Left ventricle myocardium inferior (tissue), 1 donor: ENCODE results near the gene GLIPR1. TPM values are rescaled to one million over a fixed set of nuclear protein-coding genes. Genes with fewer than 3 reads are reported as not detected.

Experiments
- DNase-seq: peaks from one replicate; pipeline ENCODE4 v3.0.0-alpha.2; 2020
- H3K27ac ChIP-seq: fragments of 200-600 bp; replicated peaks from 2 replicates; pipeline ENCODE4 v1.8.0; 2021
- H3K27me3 ChIP-seq: fragments of 200-600 bp; 2 replicates; pipeline ENCODE4 v1.8.0; 2021; ENCODE audit warnings: low read depth
- H3K36me3 ChIP-seq: fragments of 200-600 bp; 2 replicates; pipeline ENCODE4 v1.8.0; 2021
- H3K4me1 ChIP-seq: fragments of 200-600 bp; 2 replicates; pipeline ENCODE4 v1.8.0; 2021
- H3K4me3 ChIP-seq: fragments of 200-600 bp; 2 replicates; pipeline ENCODE4 v1.8.0; 2021; ENCODE audit warnings: mild to moderate bottlenecking, moderate library complexity
- H3K9me3 ChIP-seq: fragments of 200-600 bp; replicated peaks from 2 replicates; pipeline ENCODE4 v1.8.0; 2021
- CTCF ChIP-seq: fragments of 200-600 bp; IDR thresholded peaks from 2 replicates; pipeline ENCODE4 v1.8.0; 2021; ENCODE audit warnings: antibody characterized with exemption, mild to moderate bottlenecking, borderline replicate concordance
- intact Hi-C: fragments of 100-400 bp; cut with micrococcal nuclease; formaldehyde crosslinking; loops from one replicate; pipeline ENCODE4 v1.11.0; 2022
- total RNA-seq: library from RNA; stranded (reverse); fragmentation: NEBNext Ultra II Directional; extraction: Animal tissue kit (Norgen Biotek cat#: 25700); gene quantifications from one replicate; pipeline ENCODE4 v1.2.1, GENCODE V29; 2021
- donor health status: DM: no; HTN: yes; CAD: no; lungs with severe emphysema.

Gene GLIPR1
- total RNA-seq, 1 donor from 2014 or later, result 7.0 TPM

- H3K36me3 ChIP-seq, result no peaks in the 10 kb centered on the region
- intact Hi-C loops, result no loop called here
Measured at GRCh38 chr12:75478116-75478794, 2.3 kb upstream of the GLIPR1 start.

GRCh38 chr12:75479963-75480461 is 543 bp upstream of the GLIPR1 start:
- peak overlapping the region; percentile 68 for H3K27ac ChIP-seq
- intact Hi-C loops, result no loop called here
- no peak for DNase-seq
- TF ChIP-seq CTCF, result no peak
- no peaks in the 10 kb centered on the region for H3K9me3 ChIP-seq
- H3K27me3 ChIP-seq, result no peaks in the 10 kb centered on the region
- no peaks in the 10 kb centered on the region for H3K36me3 ChIP-seq
- H3K4me1 ChIP-seq, result peaks cover 3% of the 10 kb centered on the region
- H3K4me3 ChIP-seq, result peak overlapping the region; percentile 60

More at GRCh38 chr12:75478116-75478794, 2.3 kb upstream of the GLIPR1 start:
- Histone ChIP-seq H3K9me3 (no peaks in the 10 kb centered on the region), H3K27ac (peak overlapping the region; percentile 27), H3K4me1 (peaks cover 3% of the 10 kb centered on the region), H3K27me3 (no peaks in the 10 kb centered on the region), H3K4me3 (no peak overlapping the region)
- no peak for DNase-seq
- no peak for TF ChIP-seq CTCF

- Histone ChIP-seq H3K4me3 (peak overlapping the region; percentile 60), H3K9me3 (no peaks in the 10 kb centered on the region), H3K27me3 (no peaks in the 10 kb centered on the region), H3K4me1 (peaks cover 3% of the 10 kb centered on the region), H3K27ac (peak overlapping the region; percentile 68), H3K36me3 (no peaks in the 10 kb centered on the region)
- no peak for TF ChIP-seq CTCF
- no peak for DNase-seq
- intact Hi-C loops, result no loop called here
Measured at GRCh38 chr12:75481013-75481705, 604 bp downstream of the GLIPR1 start.

GRCh38 chr12:75481774-75482173 is 1.2 kb downstream of the GLIPR1 start:
- no peaks in the 10 kb centered on the region for H3K9me3 ChIP-seq
- H3K36me3 ChIP-seq, result no peaks in the 10 kb centered on the region
- peak overlapping the region; percentile 60 for H3K4me3 ChIP-seq
- H3K27ac ChIP-seq, result peak overlapping the region; percentile 68
- peaks cover 3% of the 10 kb centered on the region for H3K4me1 ChIP-seq
- H3K27me3 ChIP-seq, result no peaks in the 10 kb centered on the region
- intact Hi-C loops, result no loop called here
- TF ChIP-seq CTCF, result no peak
- no peak for DNase-seq

GRCh38 chr12:75482646-75483045 is 2.1 kb downstream of the GLIPR1 start:
- DNase-seq, result no peak
- Histone ChIP-seq H3K27ac (no peak overlapping the region), H3K27me3 (no peaks in the 10 kb centered on the region), H3K4me3 (peak overlapping the region; percentile 60), H3K9me3 (no peaks in the 10 kb centered on the region), H3K4me1 (peaks cover 3% of the 10 kb centered on the region), H3K36me3 (no peaks in the 10 kb centered on the region)
- intact Hi-C loops, result no loop called here
- no peak for TF ChIP-seq CTCF
